ENCODE results near the gene TEX35.

TEX35 gene

GRCh38 chr1:178530037-178530402, 17.1 kb downstream of the TEX35 start:
- no peak for DNase-seq (ENCODE audit: low spot score)
- in situ Hi-C loops (cut with MboI; ENCODE audit: low sequenced_read_pairs, unreplicated experiment) = loop anchor here (10.0 to 25.0 kb wide), 2 partner anchors 225 to 832 kb away; partner anchors contain the start of gene AXDND1
- TF ChIP-seq CTCF (IDR thresholded peaks at IDR 0.05; ENCODE audit: borderline replicate concordance, control extremely low read depth, extremely low read depth, insufficient read depth, missing control alignments) = no peak

GRCh38 chr1:178530502-178530901, 17.6 kb downstream of the TEX35 start:
- TF ChIP-seq CTCF (IDR thresholded peaks at IDR 0.05; ENCODE audit: borderline replicate concordance, control extremely low read depth, extremely low read depth, insufficient read depth, missing control alignments) = no peak
- DNase-seq (ENCODE audit: low spot score) = no peak
- in situ Hi-C loops (cut with MboI; ENCODE audit: low sequenced_read_pairs, unreplicated experiment) = loop anchor here (10.0 to 25.0 kb wide), 2 partner anchors 224 to 832 kb away; partner anchors contain the start of gene AXDND1

- in situ Hi-C loops (cut with MboI; ENCODE audit: low sequenced_read_pairs, unreplicated experiment) = loop anchor here (10.0 to 25.0 kb wide), 2 partner anchors 223 to 830 kb away; partner anchors contain the start of gene AXDND1
- TF ChIP-seq CTCF (IDR thresholded peaks at IDR 0.05; ENCODE audit: borderline replicate concordance, control extremely low read depth, extremely low read depth, insufficient read depth, missing control alignments) = no peak
- DNase-seq (ENCODE audit: low spot score) = no peak
These were observed 19.0 kb downstream of the TEX35 start for GRCh38 chr1:178531887-178532286.

GRCh38 chr1:178532392-178532791, 19.5 kb downstream of the TEX35 start:
- in situ Hi-C loops (cut with MboI; ENCODE audit: low sequenced_read_pairs, unreplicated experiment) = loop anchor here (10.0 to 25.0 kb wide), 2 partner anchors 222 to 830 kb away; partner anchors contain the start of gene AXDND1
- DNase-seq (ENCODE audit: low spot score) = peak; percentile 87
- TF ChIP-seq CTCF (IDR thresholded peaks at IDR 0.05; ENCODE audit: borderline replicate concordance, control extremely low read depth, extremely low read depth, insufficient read depth, missing control alignments) = peak; percentile 90

GRCh38 chr1:178533121-178533946, 20.4 kb downstream of the TEX35 start:
- in situ Hi-C loops (cut with MboI; ENCODE audit: low sequenced_read_pairs, unreplicated experiment) = loop anchor here (10.0 to 25.0 kb wide), 2 partner anchors 221 to 829 kb away; partner anchors contain the start of gene AXDND1
- DNase-seq (ENCODE audit: low spot score) = no peak

More at GRCh38 chr1:178533121-178533946, 20.4 kb downstream of the TEX35 start:
- no peak for TF ChIP-seq CTCF (IDR thresholded peaks at IDR 0.05; ENCODE audit: borderline replicate concordance, control extremely low read depth, extremely low read depth, insufficient read depth, missing control alignments)

Data from GM13976 (cell line).